HG03097 (cell line): ENCODE results near the gene RBM15.

Experiments used
- ATAC-seq: cut with Tn5 transposase; IDR thresholded peaks from one replicate; pipeline ENCODE4 v1.9.1; 2021; ENCODE audit not compliant: unreplicated experiment, low FRiP score

RBM15 gene

GRCh38 chr1:110348050-110348449, 8.9 kb downstream of the RBM15 start:
- no peak for ATAC-seq

DNA sequence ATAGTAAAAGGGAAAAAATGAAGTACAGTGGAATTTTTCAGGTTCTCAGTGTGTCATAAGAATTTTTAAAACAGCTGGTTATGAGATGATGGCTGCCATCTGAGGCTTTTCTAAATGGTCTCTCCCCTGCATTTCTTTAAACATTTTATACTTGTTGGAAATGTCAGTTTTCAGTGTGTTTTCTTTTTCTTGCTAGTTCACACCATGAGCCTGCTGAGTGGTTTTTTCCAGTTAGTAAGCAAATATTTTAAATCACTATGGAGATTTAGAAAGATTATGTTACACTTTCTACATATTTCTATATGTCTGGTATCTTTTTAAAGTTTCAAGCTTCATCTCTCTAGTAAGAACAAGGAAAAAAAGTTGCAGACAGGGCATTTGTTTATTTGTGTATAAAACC, 9.6 kb downstream of the RBM15 start:
- ATAC-seq: no peak

DNA sequence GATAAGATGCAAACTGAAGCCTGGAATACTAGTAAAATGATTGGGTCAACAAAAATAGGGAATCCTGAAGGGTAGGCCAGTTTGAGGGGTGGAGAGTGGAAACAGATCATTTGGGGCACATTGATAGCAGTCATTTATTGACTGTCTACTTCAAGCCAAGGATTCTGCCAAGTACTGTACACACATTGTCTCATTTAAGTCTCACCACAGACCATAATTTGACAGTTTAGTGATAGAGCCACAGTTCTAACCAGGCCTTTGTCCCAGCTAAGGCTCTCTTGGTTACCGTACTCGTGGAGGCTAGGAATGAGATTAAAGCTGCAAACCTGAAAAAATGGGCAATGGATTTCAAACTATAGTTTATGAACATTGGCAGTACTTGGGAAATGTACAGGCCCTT, 11.2 kb downstream of the RBM15 start:
- ATAC-seq: no peak

GRCh38 chr1:110355321-110355720, 16.1 kb downstream of the RBM15 start:
- no peak for ATAC-seq

- no peak for ATAC-seq
Observed at GRCh38 chr1:110356379-110356778, 17.2 kb downstream of the RBM15 start.

DNA sequence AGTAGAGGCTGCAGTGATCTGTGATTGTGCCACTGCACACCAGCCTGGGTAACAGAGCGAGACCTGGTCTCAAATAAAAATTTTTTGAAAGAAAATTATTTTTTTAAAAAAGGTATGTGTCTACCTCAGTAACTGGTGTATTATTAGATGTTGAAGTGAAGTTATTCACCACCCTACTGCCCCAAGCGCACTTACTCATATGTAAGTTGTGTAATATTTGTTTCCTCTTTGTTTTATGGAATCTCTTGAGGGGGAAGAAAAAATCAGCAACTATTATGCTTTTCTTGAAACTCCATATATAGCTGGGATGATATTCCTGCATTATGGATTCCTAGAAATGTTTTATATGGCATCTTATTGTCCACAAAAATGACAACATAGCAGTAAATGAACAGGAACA, 21.3 kb downstream of the RBM15 start:
- no peak for ATAC-seq

- no peak for ATAC-seq
Observed at GRCh38 chr1:110361856-110362255, 22.7 kb downstream of the RBM15 start.

DNA sequence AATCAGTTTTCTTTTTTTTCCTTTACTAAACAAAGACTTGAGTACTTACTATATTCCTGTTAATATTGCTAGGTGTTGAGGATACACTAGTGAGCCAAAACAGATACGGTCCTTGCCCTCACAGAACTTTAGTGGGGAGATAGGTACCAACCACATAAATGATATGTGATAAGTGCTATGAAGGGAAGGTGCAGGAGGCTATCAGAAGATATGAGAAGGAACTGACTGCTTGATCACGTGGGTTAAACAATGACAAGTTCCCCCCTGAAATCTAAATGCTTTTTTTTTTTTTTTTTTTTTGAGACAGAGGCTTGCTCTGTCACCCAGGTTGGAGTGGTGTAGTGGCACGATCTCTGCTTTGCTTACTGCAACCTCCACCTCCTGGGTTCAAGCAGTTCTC, 25.0 kb downstream of the RBM15 start:
- ATAC-seq: no peak

DNA sequence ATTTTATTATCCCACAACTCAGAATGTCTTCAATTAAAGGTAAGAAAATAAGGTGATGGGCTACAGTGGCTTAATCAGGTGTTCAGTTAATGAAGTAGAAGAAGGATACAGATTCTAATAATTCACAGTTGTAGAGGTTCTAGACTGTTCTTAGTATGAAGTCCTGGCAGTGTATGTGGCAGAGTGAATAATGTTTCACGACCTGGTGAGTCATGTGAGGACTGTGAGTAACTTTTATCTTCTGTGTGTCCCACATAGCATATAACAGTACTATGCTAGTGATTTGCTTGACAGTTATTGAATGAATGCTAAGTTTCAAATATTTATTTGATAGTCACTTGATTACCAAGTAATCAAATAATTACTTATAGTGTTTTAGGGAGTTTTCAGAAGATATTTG, 31.6 kb downstream of the RBM15 start:
- ATAC-seq: no peak

DNA sequence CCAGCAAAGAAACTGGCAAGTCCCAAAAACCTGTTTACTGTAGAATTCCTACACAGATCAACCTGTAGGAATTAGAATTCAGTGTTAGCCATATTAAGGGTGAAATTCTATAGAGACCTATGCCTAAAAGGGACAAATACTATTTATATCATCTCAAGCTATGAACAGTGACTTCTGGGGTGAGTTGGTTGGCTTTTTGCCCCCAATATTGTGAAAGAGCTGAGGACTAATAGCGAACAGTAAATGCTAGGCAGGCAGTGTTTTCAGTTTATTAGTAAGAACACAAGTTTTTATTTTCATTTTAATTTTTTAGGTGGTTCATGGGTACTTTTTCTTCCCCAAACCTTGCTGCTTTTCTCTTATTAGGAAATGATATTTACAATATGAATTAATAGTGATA, 36.3 kb downstream of the RBM15 start:
- no peak for ATAC-seq

DNA sequence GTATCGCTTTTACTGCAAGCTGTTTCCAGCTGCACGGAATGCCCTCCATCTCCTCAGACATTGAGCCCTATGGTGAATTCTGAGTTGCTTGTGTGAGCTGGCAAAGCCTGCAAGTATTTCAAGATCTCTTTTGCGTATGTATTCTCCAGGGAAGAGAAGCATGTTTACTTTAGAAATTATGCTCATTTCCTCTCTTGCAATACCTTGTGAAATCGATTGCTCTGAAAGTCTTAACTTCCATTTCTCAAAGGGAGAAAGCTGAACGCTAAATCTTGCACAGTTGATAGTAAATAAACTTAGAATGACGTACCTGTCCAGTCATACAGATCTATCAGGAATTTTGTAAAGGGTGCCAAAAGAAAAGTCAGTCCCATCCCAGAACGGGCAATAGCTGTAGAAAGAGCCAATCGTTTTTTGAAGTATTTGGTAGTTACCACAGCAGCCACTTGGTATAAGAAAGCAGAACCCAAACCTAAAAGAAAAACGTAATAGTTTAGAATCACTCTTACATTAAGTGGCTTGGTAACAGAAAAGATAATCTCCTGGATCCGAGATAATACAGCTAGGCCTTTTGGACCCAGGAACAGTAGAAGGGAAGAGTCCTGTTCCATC, 41.6 kb downstream of the RBM15 start:
- no peak for ATAC-seq

DNA sequence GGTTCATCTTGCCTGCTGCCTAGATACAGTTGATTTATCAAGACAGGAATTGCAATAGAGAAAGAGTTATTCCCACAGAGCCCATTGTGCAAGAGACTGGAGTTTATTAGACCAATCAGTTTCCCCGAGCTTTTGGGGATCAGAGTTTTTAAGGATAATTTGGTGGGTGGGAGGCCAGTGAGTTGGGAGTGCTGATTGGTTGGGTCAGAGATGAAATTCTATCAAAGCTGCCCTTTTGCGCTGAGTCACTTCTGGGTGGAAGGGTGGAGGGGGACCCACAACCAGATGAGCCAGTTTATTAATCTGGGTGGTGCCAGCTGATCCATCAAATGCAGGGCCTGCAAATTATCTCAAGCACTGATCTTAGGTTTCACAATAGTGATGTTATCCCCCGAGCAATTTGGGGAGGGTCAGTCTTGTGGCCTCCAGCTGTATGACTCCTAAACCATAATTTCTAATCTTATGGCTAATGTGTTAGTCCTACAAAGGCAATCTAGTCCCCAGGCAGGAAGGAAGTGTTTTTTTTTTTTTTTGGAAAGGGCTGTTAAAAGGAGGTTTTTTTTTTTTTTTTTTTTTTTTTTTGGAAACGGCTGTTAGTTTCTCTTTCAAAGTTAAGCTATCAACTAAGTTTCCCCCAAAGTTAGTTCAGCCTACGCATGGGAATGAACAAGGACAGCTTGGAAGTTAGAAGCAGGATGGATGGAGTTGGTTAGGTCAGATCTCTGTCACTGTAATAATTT, 44.2 kb downstream of the RBM15 start:
- ATAC-seq: no peak

DNA sequence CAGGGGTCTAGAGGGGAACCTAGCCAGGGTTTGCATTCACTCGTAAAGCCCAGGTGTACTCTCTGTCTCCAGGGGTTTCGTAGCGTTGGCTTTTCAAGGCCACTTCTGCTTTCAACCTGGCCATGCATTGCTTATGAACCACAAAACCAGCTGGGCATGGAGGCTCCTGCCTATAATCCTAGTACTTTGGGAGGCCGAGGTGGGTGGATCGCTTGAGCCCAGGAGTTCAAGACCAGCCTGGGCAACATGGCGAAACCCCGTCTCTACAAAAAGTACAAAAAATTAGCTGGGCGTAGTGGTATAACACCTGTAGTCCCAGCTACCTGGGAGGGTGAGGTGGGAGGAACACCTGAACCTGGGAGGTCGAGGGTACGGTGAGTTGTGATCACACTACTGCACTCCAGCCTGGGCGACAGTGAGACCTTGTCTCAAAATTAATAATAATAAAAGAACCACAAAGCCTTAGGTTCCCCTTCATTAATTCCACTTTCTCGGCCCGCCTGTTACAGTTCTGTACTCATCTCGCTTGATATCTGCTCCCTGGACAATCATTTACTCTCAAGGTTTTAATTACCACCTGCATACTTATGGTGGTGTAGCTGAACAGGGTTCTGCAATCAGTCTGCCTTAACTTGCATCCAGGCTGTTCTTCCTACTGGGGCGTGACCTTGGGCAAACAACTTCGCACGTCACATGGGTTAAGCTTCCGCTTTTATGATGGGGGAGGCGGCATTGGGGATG, 45.6 kb downstream of the RBM15 start:
- ATAC-seq: peak; percentile 62

DNA sequence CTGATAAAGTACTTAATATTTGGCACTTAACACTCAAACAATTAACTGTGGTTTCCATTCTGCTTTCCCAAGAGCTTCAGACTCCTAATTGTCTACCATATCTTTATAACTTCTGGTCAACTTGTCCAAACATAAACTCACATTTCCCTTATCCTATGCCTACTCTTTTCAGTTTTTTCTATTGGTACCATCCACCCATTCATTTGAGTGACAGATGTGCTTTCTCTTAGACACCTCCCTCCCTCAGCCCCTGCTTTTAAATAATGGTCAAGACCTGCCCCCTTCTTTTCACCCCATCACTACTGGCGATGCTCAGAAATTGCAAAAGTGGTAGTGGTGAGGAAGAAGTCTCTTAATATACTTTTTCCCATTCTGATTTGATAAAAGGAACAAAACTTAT, 46.2 kb downstream of the RBM15 start:
- ATAC-seq: peak; percentile 11

DNA sequence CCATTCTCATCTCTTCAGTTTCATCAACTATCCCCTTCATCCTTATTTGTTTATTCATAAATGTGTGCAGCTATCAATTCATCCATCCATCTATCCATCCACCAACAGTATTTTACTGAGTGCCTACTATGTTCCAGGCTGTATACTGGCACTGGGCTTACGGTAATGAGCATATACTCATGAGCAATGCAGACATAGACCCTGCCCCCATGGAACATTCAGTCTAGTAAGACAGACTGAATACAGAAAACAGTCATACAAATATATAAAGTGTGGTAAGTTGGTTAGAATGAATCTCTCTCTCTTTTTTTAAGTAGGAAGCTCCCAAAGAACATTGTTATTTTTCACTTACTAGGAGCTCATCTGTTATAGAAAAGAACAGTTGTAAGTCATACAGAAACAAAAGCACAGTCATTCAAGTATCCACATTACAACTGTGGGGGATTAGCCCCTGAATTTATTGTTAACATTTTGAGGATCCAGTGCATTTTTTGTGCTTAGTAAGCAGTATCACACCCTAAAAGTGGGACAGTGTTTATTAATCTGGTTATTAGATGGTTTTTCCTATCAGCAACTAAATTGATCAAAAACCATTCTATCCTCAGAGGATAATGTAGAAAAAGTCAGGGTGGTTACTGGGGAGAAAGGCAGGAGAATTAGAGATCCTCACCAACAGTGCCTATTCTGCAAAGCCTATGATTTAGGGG, 48.0 kb downstream of the RBM15 start:
- no peak for ATAC-seq

- ATAC-seq: no peak
Observed at GRCh38 chr1:110390096-110390495, 50.9 kb downstream of the RBM15 start.

- no peak for ATAC-seq
Observed at GRCh38 chr1:110390692-110391245, 51.6 kb downstream of the RBM15 start, which contains the start of gene SLC16A4. TSS of gene SLC16A4 (minus strand) at chr1:110391026. CDS start at chr1:110389323, 1,703 bp downstream.

DNA sequence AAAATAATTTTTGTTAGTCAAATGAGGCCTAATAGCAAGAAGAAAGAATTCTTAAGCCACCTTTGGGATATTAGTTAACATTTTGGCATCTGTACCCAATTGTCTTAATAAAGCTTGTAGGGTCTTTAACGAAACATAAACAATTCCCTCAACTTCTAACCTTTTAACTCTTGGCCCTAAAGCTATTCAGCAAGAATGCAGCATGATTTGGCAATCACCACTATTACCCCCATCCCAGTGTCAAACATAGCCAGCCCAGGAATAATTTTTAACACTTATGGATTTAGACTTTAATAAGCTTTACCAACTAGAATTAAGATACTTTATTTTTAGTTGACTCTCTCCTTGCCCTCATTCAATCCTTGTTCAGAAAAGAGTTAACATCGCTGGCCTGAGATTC, 54.1 kb downstream of the RBM15 start:
- ATAC-seq: no peak

GRCh38 chr1:110393691-110394492, 54.7 kb downstream of the RBM15 start:
- no peak for ATAC-seq

DNA sequence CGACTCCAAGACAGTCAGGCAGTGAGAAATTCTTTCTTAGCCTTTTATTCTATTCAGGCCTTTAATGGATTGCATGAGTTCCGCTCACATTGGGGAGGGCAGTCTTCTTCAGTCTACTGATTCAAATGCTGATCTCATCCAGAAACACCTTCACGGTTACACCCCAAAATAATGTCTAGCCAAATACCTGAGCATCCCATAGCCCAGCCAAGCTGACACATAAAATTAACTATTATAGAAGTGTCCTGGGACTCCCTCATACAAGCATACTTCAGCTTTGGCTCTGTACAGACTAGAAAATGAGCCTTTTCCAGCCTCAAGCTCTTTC, 55.3 kb downstream of the RBM15 start:
- no peak for ATAC-seq
